Fibroblast of lung (primary cell): Measurements from ENCODE around the gene TJP2. TPM values are rescaled to one million over a fixed set of nuclear protein-coding genes. Genes with fewer than 3 reads are reported as not detected.
A peak's percentile ranks its signal among the peaks of the same experiment; 100 is the strongest.

Source experiments
- DNase-seq, 2 donors: peaks; one replicate each; pipeline versions ENCODE4 v3.0.0 to v3.0.0-alpha.2; 2010; ENCODE audit warnings: low read depth in 2 of 2
- H2AFZ ChIP-seq: 2 replicates; pipeline ENCODE4 v1.5.1; 2012; ENCODE audit warnings: low read length, control low read depth, inconsistent platforms
- H3K27ac ChIP-seq: 2 replicates; pipeline ENCODE4 v1.5.1; 2011; ENCODE audit warnings: low read length, control low read depth; ENCODE audit not compliant: insufficient read depth
- H3K27me3 ChIP-seq: 2 replicates; pipeline ENCODE4 v1.5.1; 2011; ENCODE audit warnings: mild to moderate bottlenecking, low read length; ENCODE audit not compliant: control insufficient read depth, insufficient read depth
- H3K36me3 ChIP-seq: 2 replicates; pipeline ENCODE4 v1.5.1; 2011; ENCODE audit warnings: low read length; ENCODE audit not compliant: control insufficient read depth, insufficient read depth
- H3K4me1 ChIP-seq: 2 replicates; pipeline ENCODE4 v1.5.1; 2011; ENCODE audit warnings: low read length; ENCODE audit not compliant: control insufficient read depth, insufficient read depth; ENCODE audit errors: extremely low read depth
- H3K4me2 ChIP-seq: 2 replicates; pipeline ENCODE4 v1.5.1; 2011; ENCODE audit warnings: low read length, control low read depth; ENCODE audit not compliant: insufficient read depth; ENCODE audit errors: extremely low read depth
- H3K4me3 ChIP-seq, 4 experiments: fragments of 200-600 bp in 1 of 4; sonication (generic) in 1 of 4; replicated peaks in 1 of 4; 2 replicates each; pipeline ENCODE4 v1.5.1; 2011 to 2016; ENCODE audit warnings: low read length in 4 of 4, low read depth in 3 of 4, mild to moderate bottlenecking in 3 of 4, control low read depth in 2 of 4, inconsistent platforms in 1 of 4, mixed read lengths in 1 of 4; ENCODE audit not compliant: insufficient read depth in 1 of 4; ENCODE audit errors: control extremely low read depth in 1 of 4
- H3K79me2 ChIP-seq: 2 replicates; pipeline ENCODE4 v1.5.1; 2012; ENCODE audit warnings: mild to moderate bottlenecking, low read length, inconsistent platforms; ENCODE audit not compliant: control insufficient read depth, insufficient read depth
- H3K9ac ChIP-seq: 2 replicates; pipeline ENCODE4 v1.5.1; 2011; ENCODE audit warnings: mild to moderate bottlenecking, low read length, control low read depth; ENCODE audit not compliant: insufficient read depth
- H3K9me3 ChIP-seq: 2 replicates; pipeline ENCODE4 v1.5.1; 2012; ENCODE audit warnings: low read depth, low read length; ENCODE audit not compliant: control insufficient read depth, insufficient read depth
- H4K20me1 ChIP-seq: 2 replicates; pipeline ENCODE4 v1.5.1; 2011; ENCODE audit warnings: low read length; ENCODE audit not compliant: control insufficient read depth, insufficient read depth; ENCODE audit errors: extremely low read depth
- EZH2 ChIP-seq: IDR thresholded peaks from 2 replicates; pipeline ENCODE4 v1.5.1; 2012; ENCODE audit warnings: low read length, control low read depth, mild to moderate bottlenecking; ENCODE audit errors: missing control alignments
- polyA plus RNA-seq, 2 donors: library from polyadenylated mRNA; depleted of rRNA in 1 of 2; stranded (reverse) in 1 of 2; unstranded in 1 of 2; fragments of >200 nt; gene quantifications; 2 replicates each; pipeline ENCODE4 v1.2.1, GENCODE V29; 2011 to 2012; ENCODE audit warnings: missing spikeins in 1 of 2
- total RNA-seq: library from RNA; depleted of rRNA; stranded (reverse); fragments of >200 nt; gene quantifications from 2 replicates; pipeline ENCODE4 v1.2.1, GENCODE V29; 2014
- TF ChIP-seq, protein P1 (sequence below), 2 donors: IDR thresholded peaks in 1 of 2; conservative IDR thresholded peaks in 1 of 2; 1 replicate in 1 of 2; 2 replicates in 1 of 2; pipeline ENCODE4 v1.5.1; 2011 to 2012; ENCODE audit warnings: low read length in 2 of 2, control low read depth in 1 of 2, inconsistent platforms in 1 of 2, low read depth in 1 of 2, mild to moderate bottlenecking in 1 of 2

TJP2 gene
- total and polyA plus RNA-seq, 2 donors (not counting 1 experiment from before 2014, with no cell fraction given): 25.9 to 36.5 TPM

DNA sequence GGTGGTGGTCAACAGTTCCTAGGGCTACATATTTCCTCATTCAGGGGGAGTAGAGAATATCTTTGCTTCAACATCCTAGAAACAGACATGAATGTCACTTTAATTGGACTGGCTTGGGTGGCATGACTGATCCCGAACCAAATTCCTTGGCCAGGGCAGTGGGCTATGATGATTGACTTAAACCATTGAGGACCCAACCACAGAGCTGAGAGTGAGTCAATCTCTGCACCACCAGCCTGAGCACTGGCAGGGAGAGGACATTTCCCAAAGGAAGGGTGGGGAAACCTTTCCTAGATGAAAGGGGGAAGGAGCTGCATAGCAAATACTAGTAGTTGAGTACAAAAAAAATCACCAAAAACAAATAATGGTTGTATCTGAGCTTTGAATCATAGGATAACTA is 98.1 kb downstream of the TJP2 start:
- no peak for DNase-seq
- Histone ChIP-seq H3K9ac (no peak overlapping the region), H3K27ac (no peak overlapping the region), H3K36me3 (no peaks in the 10 kb centered on the region), H4K20me1 (no peaks in the 10 kb centered on the region), H3K4me2 (no peak overlapping the region), H3K9me3 (no peaks in the 10 kb centered on the region), H2AFZ (no peak overlapping the region), H3K4me3 (no peak overlapping the region), H3K79me2 (no peaks in the 10 kb centered on the region), H3K27me3 (no peaks in the 10 kb centered on the region), H3K4me1 (no peaks in the 10 kb centered on the region)
- no peak for TF ChIP-seq EZH2
- TF ChIP-seq, protein P1, sequence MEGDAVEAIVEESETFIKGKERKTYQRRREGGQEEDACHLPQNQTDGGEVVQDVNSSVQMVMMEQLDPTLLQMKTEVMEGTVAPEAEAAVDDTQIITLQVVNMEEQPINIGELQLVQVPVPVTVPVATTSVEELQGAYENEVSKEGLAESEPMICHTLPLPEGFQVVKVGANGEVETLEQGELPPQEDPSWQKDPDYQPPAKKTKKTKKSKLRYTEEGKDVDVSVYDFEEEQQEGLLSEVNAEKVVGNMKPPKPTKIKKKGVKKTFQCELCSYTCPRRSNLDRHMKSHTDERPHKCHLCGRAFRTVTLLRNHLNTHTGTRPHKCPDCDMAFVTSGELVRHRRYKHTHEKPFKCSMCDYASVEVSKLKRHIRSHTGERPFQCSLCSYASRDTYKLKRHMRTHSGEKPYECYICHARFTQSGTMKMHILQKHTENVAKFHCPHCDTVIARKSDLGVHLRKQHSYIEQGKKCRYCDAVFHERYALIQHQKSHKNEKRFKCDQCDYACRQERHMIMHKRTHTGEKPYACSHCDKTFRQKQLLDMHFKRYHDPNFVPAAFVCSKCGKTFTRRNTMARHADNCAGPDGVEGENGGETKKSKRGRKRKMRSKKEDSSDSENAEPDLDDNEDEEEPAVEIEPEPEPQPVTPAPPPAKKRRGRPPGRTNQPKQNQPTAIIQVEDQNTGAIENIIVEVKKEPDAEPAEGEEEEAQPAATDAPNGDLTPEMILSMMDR (conservative IDR thresholded peaks at IDR 0.05 in 1 of 2, IDR thresholded peaks at IDR 0.05 in 1 of 2; ENCODE audit: low read depth in 1 of 2, low read length in 2 of 2): no peak

DNA sequence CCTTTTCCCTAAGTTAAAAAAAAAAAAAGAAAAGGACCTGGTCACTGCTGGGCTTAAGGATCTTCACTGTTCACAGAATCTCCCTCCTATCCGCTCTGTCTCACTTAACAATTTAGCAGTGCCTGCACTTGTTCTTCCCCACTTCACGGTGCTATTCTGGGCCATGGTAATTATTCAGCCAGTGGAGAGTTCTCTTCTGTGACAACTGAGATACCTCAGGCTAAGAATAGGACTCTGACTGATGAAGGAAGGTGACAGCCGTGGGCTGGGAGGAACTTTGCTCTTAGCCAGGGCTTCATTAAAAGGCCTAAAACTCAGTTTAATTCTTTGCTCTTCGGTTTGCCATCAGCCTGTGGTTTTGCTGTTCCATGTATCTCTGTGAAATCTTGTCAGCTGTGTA is 99.1 kb downstream of the TJP2 start:
- peak in 1 of 2 donors; percentile 8 for DNase-seq
- H3K27ac ChIP-seq: no peak overlapping the region

DNA sequence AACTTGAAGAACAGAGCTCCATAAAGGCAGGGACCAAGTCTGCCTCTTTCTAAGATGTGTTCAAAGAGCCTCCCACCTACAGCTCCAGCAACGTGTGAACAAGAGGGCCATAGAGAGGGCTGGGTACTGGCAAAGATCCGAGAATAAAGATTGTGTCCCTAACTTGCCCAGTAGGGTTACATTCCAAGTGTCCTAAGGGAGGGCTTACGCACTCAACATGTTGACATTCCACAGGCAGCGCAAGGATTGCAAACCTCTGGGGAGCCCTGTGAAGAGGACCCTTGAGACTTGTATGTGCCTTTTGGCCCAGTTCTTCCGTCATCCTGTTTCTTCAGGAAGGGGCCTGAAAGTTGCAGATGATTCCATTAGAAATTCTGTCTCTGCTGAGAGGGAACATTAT is 102.7 kb downstream of the TJP2 start:
- no peak overlapping the region for H3K9ac ChIP-seq
- no peaks in the 10 kb centered on the region for H3K27me3 ChIP-seq
- TF ChIP-seq, protein P1 (conservative IDR thresholded peaks at IDR 0.05 in 1 of 2, IDR thresholded peaks at IDR 0.05 in 1 of 2; ENCODE audit: low read depth in 1 of 2, low read length in 2 of 2): no peak
- TF ChIP-seq EZH2: no peak
- no peak overlapping the region for H3K4me2 ChIP-seq
- H3K4me1 ChIP-seq: no peaks in the 10 kb centered on the region
- H3K79me2 ChIP-seq: no peaks in the 10 kb centered on the region
- H2AFZ ChIP-seq: no peak overlapping the region
- H3K4me3 ChIP-seq: no peak overlapping the region
- no peaks in the 10 kb centered on the region for H3K9me3 ChIP-seq
- DNase-seq: no peak
- no peak overlapping the region for H3K27ac ChIP-seq
- no peaks in the 10 kb centered on the region for H4K20me1 ChIP-seq
- no peaks in the 10 kb centered on the region for H3K36me3 ChIP-seq

More for the DNA sequence above, 99.1 kb downstream of the TJP2 start:
- H2AFZ ChIP-seq: no peak overlapping the region
- no peaks in the 10 kb centered on the region for H3K4me1 ChIP-seq
- H3K36me3 ChIP-seq: no peaks in the 10 kb centered on the region
- H3K27me3 ChIP-seq: no peaks in the 10 kb centered on the region
- no peaks in the 10 kb centered on the region for H3K9me3 ChIP-seq
- no peaks in the 10 kb centered on the region for H3K79me2 ChIP-seq
- no peak overlapping the region for H3K4me2 ChIP-seq
- H4K20me1 ChIP-seq: no peaks in the 10 kb centered on the region
- TF ChIP-seq EZH2: no peak
- TF ChIP-seq, protein P1 (conservative IDR thresholded peaks at IDR 0.05 in 1 of 2, IDR thresholded peaks at IDR 0.05 in 1 of 2; ENCODE audit: low read depth in 1 of 2, low read length in 2 of 2): no peak
- no peak overlapping the region for H3K4me3 ChIP-seq
- H3K9ac ChIP-seq: no peak overlapping the region
